Aorta (tissue), 5 donors: ENCODE measurements around the gene NPIPB9. TPM values are rescaled to one million over a fixed set of nuclear protein-coding genes. Genes with fewer than 3 reads are reported as not detected.
"Not testable (repeated sequence)": the region's sequence is repeated elsewhere in the genome, so short reads cannot be mapped to it uniquely, and the experiment has no call there.

Source experiments
- ATAC-seq: fragments of 200-7000 bp; cut with Tn5 transposase; one replicate; pipeline ENCODE4 v1.9.1; 2022; ENCODE audit warnings: moderate library complexity; ENCODE audit not compliant: low FRiP score
- DNase-seq, 2 donors: peaks; one replicate each; pipeline ENCODE4 v3.0.0-alpha.2; 2020
- H3K27ac ChIP-seq, 2 donors: one replicate each; pipeline ENCODE4 v1.5.1; 2013; ENCODE audit warnings: low read length in 2 of 2, mild to moderate bottlenecking in 2 of 2, moderate library complexity in 2 of 2, control low read depth in 1 of 2, inconsistent platforms in 1 of 2, low read depth in 1 of 2
- H3K27me3 ChIP-seq, 2 donors: one replicate each; pipeline ENCODE4 v1.6.1; 2013; ENCODE audit warnings: control low read depth in 1 of 2, low read length in 1 of 2, mild to moderate bottlenecking in 1 of 2, moderate library complexity in 1 of 2; ENCODE audit not compliant: insufficient read depth in 2 of 2, control insufficient read depth in 1 of 2
- H3K36me3 ChIP-seq, 2 donors: one replicate each; pipeline ENCODE4 v1.6.1; 2013; ENCODE audit warnings: control low read depth in 1 of 2, low read length in 1 of 2, mild to moderate bottlenecking in 1 of 2; ENCODE audit not compliant: insufficient read depth in 2 of 2, control insufficient read depth in 1 of 2
- H3K4me1 ChIP-seq, 2 donors: one replicate each; pipeline ENCODE4 v1.6.1; 2013; ENCODE audit warnings: low read length in 2 of 2, control low read depth in 1 of 2, mild to moderate bottlenecking in 1 of 2, moderate library complexity in 1 of 2; ENCODE audit not compliant: insufficient read depth in 2 of 2, control insufficient read depth in 1 of 2
- H3K4me3 ChIP-seq, 2 donors: one replicate each; pipeline ENCODE4 v1.5.1; 2013; ENCODE audit warnings: low read length in 2 of 2, control low read depth in 1 of 2, mild to moderate bottlenecking in 1 of 2
- H3K9me3 ChIP-seq: one replicate; pipeline ENCODE4 v1.6.1; 2013; ENCODE audit warnings: mild to moderate bottlenecking, low read length; ENCODE audit not compliant: control insufficient read depth
- WGBS, 2 donors: extraction: QIAGEN DNeasy Blood & Tissue Kit; methylation state at CpG; one replicate each; pipeline ENCODE4 v1.1.7; 2013; 5-methylcytosine and 5-hydroxymethylcytosine counted together
- intact Hi-C, 2 donors: fragments of 100-400 bp; cut with DNase I; formaldehyde crosslinking; loops; one replicate each; pipeline versions ENCODE4 v1.14.2 to v1.15.0; 2022
- polyA plus RNA-seq, 2 donors: library from polyadenylated mRNA; stranded (reverse); fragments of 200-250 nt; gene quantifications; one replicate each; pipeline ENCODE4 v1.2.3, GENCODE V29; 2013
- total RNA-seq, 2 donors: library from RNA; stranded (reverse); fragmentation: NEBNext Ultra II Directional; extraction: Animal tissue kit (Norgen Biotek cat#: 25700); gene quantifications; one replicate each; pipeline ENCODE4 v1.2.1, GENCODE V29; 2021
- donor health status: healthy with polysubstance abuse.
- donor health status: Bipolar disorder and iron deficiency.
- donor health status: DM: no; HTN: no; CAD: no.
- donor health status: DM: no; HTN: no; CAD: no.
- donor health status: DM: yes; HTN: yes; CAD: no.

The NPIPB9 gene
- total and polyA plus RNA-seq, 4 donors: 0.18 to 4.1 (median 2.8) TPM; not detected in 1

DNA sequence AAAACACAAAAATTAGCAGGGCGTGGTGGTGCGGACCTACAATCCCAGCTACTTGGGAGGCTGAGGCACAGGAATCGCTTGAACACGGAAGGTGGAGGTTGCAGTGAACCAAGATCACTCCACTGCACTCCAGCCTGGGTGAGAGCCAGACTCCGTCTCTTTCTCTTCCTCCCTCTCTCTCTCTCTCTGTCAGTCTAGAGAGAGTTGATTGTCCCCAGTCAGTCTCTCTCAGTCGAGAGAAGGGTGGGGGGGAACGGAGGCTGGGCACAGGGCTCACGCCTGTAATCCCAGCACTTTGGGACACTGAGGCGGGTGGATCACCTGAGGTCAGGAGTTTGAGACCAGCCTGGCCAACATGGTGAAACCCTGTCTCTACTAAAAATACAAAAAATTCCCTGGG is 10.3 kb upstream of the NPIPB9 start:
- 77% methylated on average over 6 of the region's 9 CpGs; no CpG with 5 or more reads in 1 of the 2 donors for WGBS, 2 donors
- H3K27me3 ChIP-seq, H3K4me1 ChIP-seq, H3K27ac ChIP-seq, intact Hi-C loops, ATAC-seq, H3K36me3 ChIP-seq, H3K9me3 ChIP-seq, DNase-seq, H3K4me3 ChIP-seq: not testable (repeated sequence)

DNA sequence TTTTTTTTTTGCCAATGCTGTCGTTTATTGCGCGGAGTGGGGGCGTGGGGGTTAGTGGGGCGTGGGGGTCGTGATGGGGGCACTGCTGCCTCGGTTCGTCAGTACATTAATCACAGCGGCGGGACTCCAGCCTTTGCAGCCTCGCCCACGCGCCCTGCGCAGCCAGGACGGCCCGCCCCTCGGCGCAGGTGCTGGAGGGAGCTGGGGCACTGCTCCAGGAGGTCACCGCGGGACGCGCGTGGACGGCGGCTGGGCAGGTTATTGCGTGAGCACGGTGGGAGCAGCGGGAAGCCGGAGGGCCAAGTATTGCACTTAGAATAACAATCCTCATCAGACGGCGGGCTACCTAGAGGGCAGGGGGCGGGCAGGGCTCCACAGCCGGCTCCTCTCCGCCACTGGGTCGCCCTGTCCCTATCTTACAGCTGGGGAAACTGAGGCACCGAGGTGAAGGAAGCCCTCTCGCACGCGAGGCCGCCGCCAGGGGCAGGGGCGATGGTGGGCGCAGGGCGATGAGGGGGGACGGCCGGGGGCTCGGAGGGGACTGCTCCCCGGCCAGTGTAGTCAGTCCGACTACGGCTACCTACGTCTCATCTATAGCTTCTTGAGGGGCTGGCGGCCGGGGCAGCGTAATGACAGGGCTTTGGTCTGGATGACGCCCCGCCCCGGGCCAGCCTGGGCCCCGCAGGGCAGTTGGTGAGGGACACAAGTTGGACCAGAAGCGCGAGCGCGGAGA is 4.8 kb upstream of the NPIPB9 start:
- DNase-seq, H3K4me1 ChIP-seq, H3K27me3 ChIP-seq, intact Hi-C loops, H3K9me3 ChIP-seq, H3K4me3 ChIP-seq, ATAC-seq, H3K27ac ChIP-seq, H3K36me3 ChIP-seq: not testable (repeated sequence)
- WGBS, 2 donors: 10 to 24% methylated on average over 2 to 29 of the region's 62 CpGs

DNA sequence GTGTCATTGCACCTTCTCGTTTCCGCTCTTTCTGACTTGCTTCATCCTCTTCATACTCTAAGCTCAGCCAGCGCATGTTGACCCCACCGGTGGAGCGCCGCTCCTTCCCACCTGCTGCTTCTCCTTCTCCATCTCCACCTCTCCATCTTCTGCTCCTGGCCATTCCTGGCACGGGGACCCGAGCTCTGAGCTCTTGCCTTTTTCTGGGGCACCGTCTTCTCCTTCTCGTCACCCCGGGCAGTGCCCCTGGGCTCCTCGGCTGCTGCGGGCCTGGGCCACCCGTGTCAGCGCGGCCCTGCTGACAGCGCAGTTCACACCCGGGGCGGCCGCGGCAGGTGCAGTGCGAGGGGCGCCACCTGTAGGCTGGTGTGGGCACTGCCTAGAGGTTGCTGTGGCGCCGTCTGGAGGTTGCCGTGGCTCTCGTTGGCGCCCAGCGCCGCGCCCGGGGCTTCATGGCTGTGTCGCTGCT is 1.6 kb upstream of the NPIPB9 start:
- H3K27me3 ChIP-seq, H3K36me3 ChIP-seq, H3K27ac ChIP-seq, H3K4me3 ChIP-seq, H3K4me1 ChIP-seq, H3K9me3 ChIP-seq, intact Hi-C loops: not testable (repeated sequence)
- WGBS, 2 donors: 14 to 69% methylated on average over 3 to 22 of the region's 33 CpGs
- peak; percentile 96 for ATAC-seq
- DNase-seq: peak; percentile 48 to 73

- H3K9me3 ChIP-seq, DNase-seq, H3K27ac ChIP-seq, H3K4me3 ChIP-seq, H3K36me3 ChIP-seq, H3K4me1 ChIP-seq, intact Hi-C loops, H3K27me3 ChIP-seq: not testable (repeated sequence)
- no CpG with 5 or more reads among the region's 48 CpGs for WGBS, 2 donors
- ATAC-seq: peak; percentile 67
These were observed 1.0 kb upstream of the NPIPB9 start for GRCh38 chr16:28750469-28751067.

GRCh38 chr16:28781697-28782096 is 30.1 kb downstream of the NPIPB9 start:
- WGBS, 2 donors: no CpG with 5 or more reads among the region's 6 CpGs
- H3K9me3 ChIP-seq, intact Hi-C loops, H3K36me3 ChIP-seq, H3K27ac ChIP-seq, H3K4me1 ChIP-seq, H3K4me3 ChIP-seq, DNase-seq, H3K27me3 ChIP-seq, ATAC-seq: not testable (repeated sequence)

DNA sequence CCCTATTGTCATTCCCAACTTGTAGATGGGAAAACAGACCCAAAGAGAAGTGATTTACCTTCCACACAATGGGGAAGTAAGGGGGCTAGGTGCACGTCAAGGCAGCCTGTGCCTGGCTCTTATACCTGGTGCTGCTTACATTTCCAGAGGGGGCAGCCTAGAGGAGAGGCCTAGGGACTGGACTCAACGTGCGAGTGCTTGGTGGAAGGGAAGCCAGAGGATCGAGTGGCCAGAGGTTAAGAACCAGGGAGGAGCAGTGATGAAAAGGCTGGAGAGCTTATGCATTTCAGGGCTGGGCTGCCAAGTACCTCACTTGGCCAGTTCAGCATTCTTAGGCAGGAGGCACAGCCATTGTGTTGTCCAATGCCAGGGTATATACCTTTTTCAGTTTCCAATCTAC is 30.8 kb downstream of the NPIPB9 start:
- DNase-seq, H3K4me3 ChIP-seq, ATAC-seq, H3K4me1 ChIP-seq, H3K27me3 ChIP-seq, intact Hi-C loops, H3K9me3 ChIP-seq, H3K27ac ChIP-seq, H3K36me3 ChIP-seq: not testable (repeated sequence)
- WGBS, 2 donors: no CpG with 5 or more reads among the region's 4 CpGs

- H3K27ac ChIP-seq, H3K4me1 ChIP-seq, H3K9me3 ChIP-seq, H3K27me3 ChIP-seq, H3K36me3 ChIP-seq, H3K4me3 ChIP-seq, intact Hi-C loops: not testable (repeated sequence)
- ATAC-seq: peak; percentile 87
- peak in 1 of 2 donors; percentile 69 for DNase-seq
- 38 to 58% methylated on average over 6 to 9 of the region's 13 CpGs for WGBS, 2 donors
These were observed 50.8 kb downstream of the NPIPB9 start for GRCh38 chr16:28802235-28803019.

DNA sequence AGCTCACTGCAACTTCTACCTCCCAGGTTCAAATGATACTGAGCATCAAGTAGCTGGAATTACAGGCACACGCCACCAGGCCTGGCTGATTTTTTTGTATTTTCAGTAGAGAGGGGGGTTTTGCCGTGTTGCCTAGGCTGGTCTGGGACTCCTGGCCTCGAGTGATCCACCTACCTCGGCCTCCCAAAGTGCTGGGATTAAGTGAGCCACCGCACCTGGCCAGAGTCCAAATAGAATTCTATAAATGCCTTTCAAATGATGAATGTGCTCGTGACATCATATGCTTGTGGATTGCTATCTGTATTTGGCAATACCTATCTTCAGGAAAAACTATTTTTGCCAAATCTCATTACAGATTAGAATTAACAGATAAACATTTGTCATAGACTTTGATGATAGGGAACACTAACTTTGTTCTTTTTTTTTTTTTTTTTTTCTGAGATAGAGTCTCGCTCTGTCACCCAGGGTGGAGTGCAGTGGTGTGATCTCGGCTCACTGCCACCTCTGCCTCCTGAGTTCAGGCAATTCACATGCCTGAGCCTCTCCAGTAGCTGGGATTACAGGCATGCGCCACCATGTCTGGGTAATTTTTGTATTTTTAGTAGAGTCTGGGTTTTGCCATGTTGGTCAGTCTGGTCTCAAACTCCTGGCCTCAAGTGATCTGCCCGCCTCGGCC is 56.0 kb downstream of the NPIPB9 start:
- H3K4me3 ChIP-seq, H3K4me1 ChIP-seq, ATAC-seq, H3K27ac ChIP-seq, intact Hi-C loops, H3K27me3 ChIP-seq, H3K36me3 ChIP-seq, DNase-seq, H3K9me3 ChIP-seq: not testable (repeated sequence)
- no CpG with 5 or more reads among the region's 11 CpGs for WGBS, 2 donors
